HL-60 (cell line): ENCODE data around the gene GPD1.
"Not testable (repeated sequence)": the region's sequence is repeated elsewhere in the genome, so short reads cannot be mapped to it uniquely, and the experiment has no call there.

Source experiments
- DNase-seq, 2 experiments: peaks; one replicate each; pipeline ENCODE4 v3.0.0-alpha.2; 2010 to 2020; ENCODE audit warnings: low read depth in 1 of 2, low spot score in 1 of 2
- H3K27ac ChIP-seq: fragments of 250-450 bp; sonication (Bioruptor Pico); replicated peaks from 2 replicates; pipeline ENCODE4 v1.5.1; 2020; ENCODE audit warnings: mild to moderate bottlenecking, moderate library complexity
- H3K27me3 ChIP-seq: fragments of 250-450 bp; sonication (Bioruptor Pico); 2 replicates; pipeline ENCODE4 v1.5.1; 2021; ENCODE audit warnings: mild to moderate bottlenecking, moderate library complexity; ENCODE audit not compliant: insufficient read depth, poor library complexity, severe bottlenecking
- H3K4me3 ChIP-seq: replicated peaks from 2 replicates; pipeline ENCODE4 v1.5.1; 2011; ENCODE audit warnings: mild to moderate bottlenecking, control low read depth, low read length; ENCODE audit not compliant: insufficient read depth
- GABPA ChIP-seq: IDR thresholded peaks from 2 replicates; pipeline ENCODE4 v1.6.1; 2012; ENCODE audit warnings: low read depth
- POLR2AphosphoS5 ChIP-seq: IDR thresholded peaks from 2 replicates; pipeline ENCODE4 v1.6.1; 2012; ENCODE audit warnings: low read depth
- SPI1 ChIP-seq: IDR thresholded peaks from 2 replicates; pipeline ENCODE4 v1.6.1; 2012; ENCODE audit warnings: low read depth, mild to moderate bottlenecking, borderline replicate concordance
- TF ChIP-seq, protein P1 (sequence below): IDR thresholded peaks from 2 replicates; pipeline ENCODE4 v1.6.1; 2012; ENCODE audit warnings: low read depth; ENCODE audit not compliant: insufficient replicate concordance
- TF ChIP-seq, protein P2 (sequence below): IDR thresholded peaks from one replicate; pipeline ENCODE4 v1.5.1; 2011; ENCODE audit warnings: low read length, control low read depth, inconsistent platforms; ENCODE audit not compliant: insufficient read depth

The GPD1 gene

DNA sequence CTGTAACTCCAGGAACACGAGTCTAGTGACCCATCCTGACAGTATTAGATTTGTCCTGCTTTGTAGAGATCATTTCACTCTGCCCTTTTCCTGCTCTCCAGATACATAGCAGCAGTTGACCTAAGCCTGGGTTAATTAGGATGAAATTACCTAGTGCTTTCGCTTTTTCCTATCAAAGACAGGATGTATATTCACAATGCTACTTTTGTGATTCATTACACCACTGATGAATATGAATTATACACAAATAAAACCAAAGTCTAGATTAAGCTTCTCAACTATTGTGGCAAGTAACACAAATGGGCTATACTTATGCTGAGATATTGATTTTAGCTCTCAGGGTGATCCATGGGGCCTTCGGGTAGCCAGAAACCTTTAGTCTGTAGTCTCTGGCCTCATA lies 45.5 kb downstream of the GPD1 start:
- no peak overlapping the region for H3K27ac ChIP-seq
- no peak overlapping the region for H3K4me3 ChIP-seq
- no peak for TF ChIP-seq POLR2AphosphoS5
- no peak for TF ChIP-seq GABPA
- TF ChIP-seq, protein P1, sequence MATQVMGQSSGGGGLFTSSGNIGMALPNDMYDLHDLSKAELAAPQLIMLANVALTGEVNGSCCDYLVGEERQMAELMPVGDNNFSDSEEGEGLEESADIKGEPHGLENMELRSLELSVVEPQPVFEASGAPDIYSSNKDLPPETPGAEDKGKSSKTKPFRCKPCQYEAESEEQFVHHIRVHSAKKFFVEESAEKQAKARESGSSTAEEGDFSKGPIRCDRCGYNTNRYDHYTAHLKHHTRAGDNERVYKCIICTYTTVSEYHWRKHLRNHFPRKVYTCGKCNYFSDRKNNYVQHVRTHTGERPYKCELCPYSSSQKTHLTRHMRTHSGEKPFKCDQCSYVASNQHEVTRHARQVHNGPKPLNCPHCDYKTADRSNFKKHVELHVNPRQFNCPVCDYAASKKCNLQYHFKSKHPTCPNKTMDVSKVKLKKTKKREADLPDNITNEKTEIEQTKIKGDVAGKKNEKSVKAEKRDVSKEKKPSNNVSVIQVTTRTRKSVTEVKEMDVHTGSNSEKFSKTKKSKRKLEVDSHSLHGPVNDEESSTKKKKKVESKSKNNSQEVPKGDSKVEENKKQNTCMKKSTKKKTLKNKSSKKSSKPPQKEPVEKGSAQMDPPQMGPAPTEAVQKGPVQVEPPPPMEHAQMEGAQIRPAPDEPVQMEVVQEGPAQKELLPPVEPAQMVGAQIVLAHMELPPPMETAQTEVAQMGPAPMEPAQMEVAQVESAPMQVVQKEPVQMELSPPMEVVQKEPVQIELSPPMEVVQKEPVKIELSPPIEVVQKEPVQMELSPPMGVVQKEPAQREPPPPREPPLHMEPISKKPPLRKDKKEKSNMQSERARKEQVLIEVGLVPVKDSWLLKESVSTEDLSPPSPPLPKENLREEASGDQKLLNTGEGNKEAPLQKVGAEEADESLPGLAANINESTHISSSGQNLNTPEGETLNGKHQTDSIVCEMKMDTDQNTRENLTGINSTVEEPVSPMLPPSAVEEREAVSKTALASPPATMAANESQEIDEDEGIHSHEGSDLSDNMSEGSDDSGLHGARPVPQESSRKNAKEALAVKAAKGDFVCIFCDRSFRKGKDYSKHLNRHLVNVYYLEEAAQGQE = no peak
- TF ChIP-seq, protein P2, sequence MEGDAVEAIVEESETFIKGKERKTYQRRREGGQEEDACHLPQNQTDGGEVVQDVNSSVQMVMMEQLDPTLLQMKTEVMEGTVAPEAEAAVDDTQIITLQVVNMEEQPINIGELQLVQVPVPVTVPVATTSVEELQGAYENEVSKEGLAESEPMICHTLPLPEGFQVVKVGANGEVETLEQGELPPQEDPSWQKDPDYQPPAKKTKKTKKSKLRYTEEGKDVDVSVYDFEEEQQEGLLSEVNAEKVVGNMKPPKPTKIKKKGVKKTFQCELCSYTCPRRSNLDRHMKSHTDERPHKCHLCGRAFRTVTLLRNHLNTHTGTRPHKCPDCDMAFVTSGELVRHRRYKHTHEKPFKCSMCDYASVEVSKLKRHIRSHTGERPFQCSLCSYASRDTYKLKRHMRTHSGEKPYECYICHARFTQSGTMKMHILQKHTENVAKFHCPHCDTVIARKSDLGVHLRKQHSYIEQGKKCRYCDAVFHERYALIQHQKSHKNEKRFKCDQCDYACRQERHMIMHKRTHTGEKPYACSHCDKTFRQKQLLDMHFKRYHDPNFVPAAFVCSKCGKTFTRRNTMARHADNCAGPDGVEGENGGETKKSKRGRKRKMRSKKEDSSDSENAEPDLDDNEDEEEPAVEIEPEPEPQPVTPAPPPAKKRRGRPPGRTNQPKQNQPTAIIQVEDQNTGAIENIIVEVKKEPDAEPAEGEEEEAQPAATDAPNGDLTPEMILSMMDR = no peak
- no peak for TF ChIP-seq SPI1
- DNase-seq = no peak
- H3K27me3 ChIP-seq = no peaks in the 10 kb centered on the region

DNA sequence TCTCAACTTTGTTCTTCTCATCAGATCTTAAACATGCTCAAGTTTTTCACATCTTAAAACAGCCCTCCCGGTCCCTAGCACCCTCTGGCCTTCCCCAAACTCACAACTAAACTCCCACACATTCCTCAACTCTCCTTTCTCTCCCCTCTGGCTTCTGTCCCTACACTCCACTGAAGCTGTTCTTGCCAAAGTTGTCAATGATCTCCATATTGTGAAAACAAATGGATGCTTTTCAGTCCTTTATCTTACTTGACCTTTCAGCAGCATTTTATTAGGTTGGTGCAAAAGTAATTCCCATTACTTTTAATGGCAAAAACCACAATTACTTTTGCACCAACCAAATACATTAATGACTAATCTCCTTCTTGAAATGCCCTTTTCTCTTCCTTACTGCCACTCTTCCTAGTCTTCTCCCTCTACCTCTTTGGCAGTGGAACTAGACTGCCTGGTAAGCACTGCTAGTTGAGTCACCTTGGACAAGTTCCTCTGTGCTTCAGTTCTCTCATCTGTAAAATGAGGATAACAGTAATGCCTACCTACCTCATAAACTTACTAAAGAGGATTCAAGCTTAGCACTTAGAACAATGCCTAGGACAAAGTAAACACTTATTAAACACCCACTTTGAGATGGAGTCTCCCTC lies 47.4 kb downstream of the GPD1 start:
- Histone ChIP-seq H3K27me3 (no peaks in the 10 kb centered on the region), H3K4me3 (no peak overlapping the region), H3K27ac (no peak overlapping the region)
- no peak for DNase-seq
- TF ChIP-seq, protein P1 = no peak
- TF ChIP-seq GABPA = no peak
- TF ChIP-seq, protein P2 = no peak
- no peak for TF ChIP-seq POLR2AphosphoS5
- no peak for TF ChIP-seq SPI1

DNA sequence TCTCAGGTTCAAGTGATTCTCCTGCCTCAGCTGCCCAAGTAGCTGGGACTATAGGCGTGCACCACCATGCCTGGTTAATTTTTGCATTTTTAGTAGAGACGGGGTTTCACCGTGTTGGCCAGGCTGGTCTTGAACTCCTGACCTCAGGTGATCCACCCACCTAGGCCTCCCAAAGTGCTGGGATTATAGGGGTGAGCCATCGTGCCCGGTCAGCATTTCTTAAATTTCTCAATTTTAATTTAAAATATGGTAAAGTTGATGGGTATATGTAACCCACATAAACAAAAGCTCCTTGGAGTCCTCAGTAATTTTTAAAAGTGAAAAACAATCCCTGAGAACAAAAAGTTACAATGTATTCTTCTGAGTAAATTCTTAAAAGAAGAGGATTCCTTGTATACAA lies 51.1 kb downstream of the GPD1 start:
- DNase-seq, H3K4me3 ChIP-seq, H3K27me3 ChIP-seq, H3K27ac ChIP-seq: not testable (repeated sequence)

DNA sequence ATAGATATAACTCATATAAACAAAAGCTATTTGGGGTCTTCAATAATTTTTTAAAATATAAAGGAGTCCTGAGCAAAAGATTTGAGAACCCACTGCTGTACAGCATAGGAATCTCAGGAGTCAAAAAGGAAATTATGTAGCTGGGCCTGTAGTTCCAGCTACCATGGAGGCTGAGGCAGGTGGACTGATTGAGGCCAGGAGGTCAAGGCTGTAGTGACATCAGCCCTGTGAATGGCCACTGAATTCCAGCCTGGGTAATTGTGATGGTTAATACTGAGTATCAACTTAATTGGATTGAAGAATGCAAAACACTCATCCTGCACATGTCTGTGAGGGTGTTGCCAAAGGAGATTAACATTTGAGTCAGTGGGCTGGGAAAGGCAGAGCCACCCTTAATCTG lies 52.8 kb downstream of the GPD1 start:
- H3K27me3 ChIP-seq = no peaks in the 10 kb centered on the region
- no peak for DNase-seq
- no peak overlapping the region for H3K4me3 ChIP-seq
- H3K27ac ChIP-seq = no peak overlapping the region
- TF ChIP-seq, protein P2 = no peak
- TF ChIP-seq GABPA (no peak), POLR2AphosphoS5 (no peak), SPI1 (no peak)
- TF ChIP-seq, protein P1 = no peak
